ENCODE data around the gene NR1I3. TPM values are rescaled to one million over a fixed set of nuclear protein-coding genes. Genes with fewer than 3 reads are reported as not detected.

Gene NR1I3
- total RNA-seq, 4 donors from 2014 or later = 1.2 TPM; not detected in 3

DNA sequence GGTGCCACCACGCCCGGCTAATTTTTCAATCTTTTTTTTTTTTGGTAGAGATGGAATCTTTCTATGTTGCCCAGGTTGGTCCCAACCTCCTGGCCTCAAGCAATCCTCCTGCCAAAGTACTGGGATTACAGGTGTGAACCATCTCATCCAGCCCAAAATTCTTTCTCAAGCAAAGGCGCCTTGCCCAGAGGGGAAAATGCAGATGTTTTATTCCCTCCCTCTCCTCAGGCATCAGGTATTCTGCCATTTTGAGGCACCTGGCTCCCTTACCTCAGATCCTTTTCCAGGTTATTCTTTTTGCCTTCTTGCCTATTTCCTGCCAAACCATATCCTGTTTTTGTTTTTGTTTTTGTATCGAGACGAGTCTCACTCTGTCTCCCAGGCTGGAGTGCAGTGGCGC, 49.6 kb downstream of the NR1I3 start:
- 58% methylated on average over 6 of the region's 6 CpGs for WGBS
- Histone ChIP-seq H3K27me3 (no peaks in the 10 kb centered on the region), H3K4me3 (no peak overlapping the region), H3K9me3 (no peaks in the 10 kb centered on the region), H3K27ac (no peak overlapping the region), H3K4me1 (peaks cover 55% of the 10 kb centered on the region), H3K36me3 (no peaks in the 10 kb centered on the region)
- TF ChIP-seq POLR2A (IDR thresholded peaks at IDR 0.05) (no peak), EP300 (IDR thresholded peaks at IDR 0.05) (no peak), POLR2AphosphoS5 (IDR thresholded peaks at IDR 0.05) (no peak)
- TF ChIP-seq, protein P1, sequence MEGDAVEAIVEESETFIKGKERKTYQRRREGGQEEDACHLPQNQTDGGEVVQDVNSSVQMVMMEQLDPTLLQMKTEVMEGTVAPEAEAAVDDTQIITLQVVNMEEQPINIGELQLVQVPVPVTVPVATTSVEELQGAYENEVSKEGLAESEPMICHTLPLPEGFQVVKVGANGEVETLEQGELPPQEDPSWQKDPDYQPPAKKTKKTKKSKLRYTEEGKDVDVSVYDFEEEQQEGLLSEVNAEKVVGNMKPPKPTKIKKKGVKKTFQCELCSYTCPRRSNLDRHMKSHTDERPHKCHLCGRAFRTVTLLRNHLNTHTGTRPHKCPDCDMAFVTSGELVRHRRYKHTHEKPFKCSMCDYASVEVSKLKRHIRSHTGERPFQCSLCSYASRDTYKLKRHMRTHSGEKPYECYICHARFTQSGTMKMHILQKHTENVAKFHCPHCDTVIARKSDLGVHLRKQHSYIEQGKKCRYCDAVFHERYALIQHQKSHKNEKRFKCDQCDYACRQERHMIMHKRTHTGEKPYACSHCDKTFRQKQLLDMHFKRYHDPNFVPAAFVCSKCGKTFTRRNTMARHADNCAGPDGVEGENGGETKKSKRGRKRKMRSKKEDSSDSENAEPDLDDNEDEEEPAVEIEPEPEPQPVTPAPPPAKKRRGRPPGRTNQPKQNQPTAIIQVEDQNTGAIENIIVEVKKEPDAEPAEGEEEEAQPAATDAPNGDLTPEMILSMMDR (IDR thresholded peaks at IDR 0.05) = no peak
- DNase-seq (ENCODE audit: low spot score in 2 of 2) = no peak

DNA sequence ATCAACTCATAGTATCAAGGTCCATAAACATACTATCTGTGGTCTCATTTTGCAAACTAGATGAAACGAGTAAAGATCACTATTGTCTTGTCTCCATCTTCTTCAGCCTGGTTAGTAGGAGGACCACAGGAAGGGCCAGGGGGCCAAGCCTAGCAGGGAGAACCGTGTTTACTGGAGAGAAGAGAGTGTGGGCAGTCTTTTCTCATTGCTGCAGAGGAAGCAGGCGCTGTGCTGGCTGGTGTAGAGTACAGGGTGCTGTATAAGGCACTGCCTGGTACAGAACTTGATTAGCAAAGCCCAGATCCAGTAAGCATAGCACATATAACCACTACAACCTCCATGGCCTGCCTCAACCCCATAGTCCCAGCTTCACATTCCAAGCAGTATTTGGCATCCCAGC, 50.7 kb downstream of the NR1I3 start:
- TF ChIP-seq POLR2AphosphoS5 (IDR thresholded peaks at IDR 0.05) (no peak), EP300 (IDR thresholded peaks at IDR 0.05) (no peak)
- TF ChIP-seq, protein P1 (IDR thresholded peaks at IDR 0.05) = no peak
- peaks cover 59% of the 10 kb centered on the region for H3K4me1 ChIP-seq
- H3K4me3 ChIP-seq = no peak overlapping the region
- no peaks in the 10 kb centered on the region for H3K9me3 ChIP-seq
- no peak overlapping the region for H3K27ac ChIP-seq
- WGBS = 60% methylated on average over 3 of the region's 3 CpGs
- no peaks in the 10 kb centered on the region for H3K27me3 ChIP-seq
- H3K36me3 ChIP-seq = no peaks in the 10 kb centered on the region
- DNase-seq (ENCODE audit: low spot score in 2 of 2) = no peak

DNA sequence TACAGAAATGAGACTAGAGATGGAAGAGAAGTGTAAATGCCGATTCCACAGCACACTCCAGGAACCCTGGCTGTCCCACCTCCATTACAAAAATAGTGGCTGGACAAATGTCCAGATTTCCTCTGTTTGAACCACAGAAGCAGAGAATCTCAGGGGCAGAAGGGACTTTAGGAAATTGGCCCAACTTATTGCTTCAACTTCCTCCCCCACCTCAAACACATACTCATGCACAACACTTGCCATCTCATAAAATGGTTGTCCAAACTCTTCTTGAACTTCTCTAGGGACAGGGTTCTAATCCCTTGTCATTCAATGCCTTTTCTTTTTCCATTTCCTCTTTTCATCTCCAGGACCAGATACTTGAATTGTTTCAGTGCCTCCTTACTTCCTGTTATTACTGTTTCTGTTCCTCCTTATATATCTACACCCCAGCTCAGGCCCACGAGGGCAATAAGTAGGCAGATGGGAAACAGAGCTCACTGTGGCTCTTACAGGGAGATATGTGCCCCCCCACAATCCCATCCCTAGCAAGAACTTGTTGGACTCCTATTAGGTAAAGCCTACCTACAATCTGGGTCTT, 52.2 kb downstream of the NR1I3 start:
- 28% methylated on average over 2 of the region's 2 CpGs for WGBS
- DNase-seq (ENCODE audit: low spot score in 2 of 2) = no peak
- TF ChIP-seq, protein P1 (IDR thresholded peaks at IDR 0.05) = no peak
- TF ChIP-seq POLR2AphosphoS5 (IDR thresholded peaks at IDR 0.05) (no peak), POLR2A (IDR thresholded peaks at IDR 0.05) (no peak), EP300 (IDR thresholded peaks at IDR 0.05) (no peak)
- no peaks in the 10 kb centered on the region for H3K27me3 ChIP-seq
- no peak overlapping the region for H3K4me3 ChIP-seq
- no peaks in the 10 kb centered on the region for H3K36me3 ChIP-seq
- peak overlapping the region; percentile 70 for H3K27ac ChIP-seq
- H3K4me1 ChIP-seq = peaks cover 61% of the 10 kb centered on the region
- H3K9me3 ChIP-seq = no peaks in the 10 kb centered on the region

DNA sequence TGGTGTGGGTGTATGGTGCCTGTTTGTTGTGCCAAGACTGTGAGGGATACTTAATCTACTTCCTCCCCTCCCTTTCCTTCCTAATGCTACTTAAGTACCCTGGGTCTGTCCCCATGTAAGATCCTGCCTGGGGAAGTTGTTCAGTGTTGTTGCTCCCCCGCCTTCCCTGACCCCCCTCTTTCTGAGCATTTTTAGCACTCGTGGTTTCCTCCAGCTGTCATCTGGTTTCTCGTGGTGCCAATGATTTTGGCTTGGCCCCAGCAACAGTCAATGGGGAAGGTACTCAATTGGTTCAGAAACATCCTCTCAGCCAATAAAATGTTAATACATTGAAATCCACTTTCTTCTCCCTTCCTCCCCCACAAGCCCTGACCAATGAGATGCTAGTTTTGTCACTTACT, 52.7 kb downstream of the NR1I3 start:
- Histone ChIP-seq H3K4me1 (peaks cover 60% of the 10 kb centered on the region), H3K36me3 (no peaks in the 10 kb centered on the region), H3K4me3 (no peak overlapping the region), H3K9me3 (no peaks in the 10 kb centered on the region), H3K27ac (peak overlapping the region; percentile 70), H3K27me3 (no peaks in the 10 kb centered on the region)
- DNase-seq (ENCODE audit: low spot score in 2 of 2) = peak in 1 of 2 donors; percentile 91
- WGBS = 4% methylated on average over 3 of the region's 3 CpGs
- TF ChIP-seq EP300 (IDR thresholded peaks at IDR 0.05) = no peak
- no peak for TF ChIP-seq POLR2A (IDR thresholded peaks at IDR 0.05)
- TF ChIP-seq, protein P1 (IDR thresholded peaks at IDR 0.05) = no peak
- no peak for TF ChIP-seq POLR2AphosphoS5 (IDR thresholded peaks at IDR 0.05)

GRCh38 chr1:161182214-161182613, 55.8 kb downstream of the NR1I3 start:
- 80% methylated on average over 1 of the region's 1 CpG for WGBS
- Histone ChIP-seq H3K4me1 (peaks cover 56% of the 10 kb centered on the region), H3K27ac (no peak overlapping the region), H3K9me3 (no peaks in the 10 kb centered on the region), H3K36me3 (no peaks in the 10 kb centered on the region), H3K4me3 (no peak overlapping the region), H3K27me3 (no peaks in the 10 kb centered on the region)
- no peak for DNase-seq (ENCODE audit: low spot score in 2 of 2)
- TF ChIP-seq POLR2AphosphoS5 (IDR thresholded peaks at IDR 0.05) (no peak), EP300 (IDR thresholded peaks at IDR 0.05) (no peak), POLR2A (IDR thresholded peaks at IDR 0.05) (no peak)
- TF ChIP-seq, protein P1 (IDR thresholded peaks at IDR 0.05) = no peak

All from suprapubic skin (tissue), 4 donors.